IMR-90 (cell line): ENCODE data around the gene TOMM34.

Source experiments
- CEBPB ChIP-seq: IDR thresholded peaks from 2 replicates; pipeline ENCODE4 v1.6.1; 2012; ENCODE audit warnings: low read depth, low read length, improper control_type of control experiment
- CHD1 ChIP-seq: IDR thresholded peaks from 2 replicates; pipeline ENCODE4 v1.6.1; 2012; ENCODE audit warnings: low read depth, low read length, improper control_type of control experiment
- FOS ChIP-seq: fragments of 150-350 bp; IDR thresholded peaks from 2 replicates; pipeline ENCODE4 v1.6.1; 2016; ENCODE audit warnings: low read depth, low read length
- MAFK ChIP-seq: IDR thresholded peaks from 2 replicates; pipeline ENCODE4 v1.6.1; 2012; ENCODE audit warnings: low read depth, low read length, improper control_type of control experiment
- MAZ ChIP-seq: IDR thresholded peaks from 2 replicates; pipeline ENCODE4 v1.6.1; 2012; ENCODE audit warnings: low read depth, mild to moderate bottlenecking, low read length, improper control_type of control experiment, moderate library complexity, borderline replicate concordance
- NFE2L2 ChIP-seq: fragments of 150-350 bp; IDR thresholded peaks from 2 replicates; pipeline ENCODE4 v1.6.1; 2016; ENCODE audit warnings: low read depth, mild to moderate bottlenecking, low read length
- POLR2A ChIP-seq: IDR thresholded peaks from 2 replicates; pipeline ENCODE4 v1.6.1; 2012; ENCODE audit warnings: mild to moderate bottlenecking, low read depth, low read length
- RAD21 ChIP-seq: IDR thresholded peaks from 2 replicates; pipeline ENCODE4 v1.6.1; 2012; ENCODE audit warnings: low read length, improper control_type of control experiment
- RCOR1 ChIP-seq: IDR thresholded peaks from 2 replicates; pipeline ENCODE4 v1.6.1; 2012; ENCODE audit warnings: mild to moderate bottlenecking, low read length, improper control_type of control experiment; ENCODE audit not compliant: insufficient replicate concordance
- RFX5 ChIP-seq: IDR thresholded peaks from 2 replicates; pipeline ENCODE4 v1.8.0; 2012; ENCODE audit warnings: low read depth, mild to moderate bottlenecking, low read length, moderate library complexity
- SMC3 ChIP-seq: fragments of 150-350 bp; IDR thresholded peaks from 2 replicates; pipeline ENCODE4 v1.6.1; 2016; ENCODE audit warnings: low read depth, mild to moderate bottlenecking, antibody characterized with exemption, low read length, moderate library complexity
- TF ChIP-seq, protein P1 (sequence below): fragments of 150-350 bp; IDR thresholded peaks from 2 replicates; pipeline ENCODE4 v1.6.1; 2016; ENCODE audit warnings: low read depth, mild to moderate bottlenecking, low read length, moderate library complexity, borderline replicate concordance
- TF ChIP-seq, protein P2 (sequence below): conservative IDR thresholded peaks from 2 replicates; pipeline ENCODE4 v1.5.1; 2012; ENCODE audit warnings: mild to moderate bottlenecking, low read depth, low read length, improper control_type of control experiment
- TF ChIP-seq, protein P3 (sequence below): fragments of 150-350 bp; IDR thresholded peaks from 2 replicates; pipeline ENCODE4 v1.6.1; 2017; ENCODE audit warnings: mild to moderate bottlenecking, antibody characterized with exemption, low read length, low read depth

DNA sequence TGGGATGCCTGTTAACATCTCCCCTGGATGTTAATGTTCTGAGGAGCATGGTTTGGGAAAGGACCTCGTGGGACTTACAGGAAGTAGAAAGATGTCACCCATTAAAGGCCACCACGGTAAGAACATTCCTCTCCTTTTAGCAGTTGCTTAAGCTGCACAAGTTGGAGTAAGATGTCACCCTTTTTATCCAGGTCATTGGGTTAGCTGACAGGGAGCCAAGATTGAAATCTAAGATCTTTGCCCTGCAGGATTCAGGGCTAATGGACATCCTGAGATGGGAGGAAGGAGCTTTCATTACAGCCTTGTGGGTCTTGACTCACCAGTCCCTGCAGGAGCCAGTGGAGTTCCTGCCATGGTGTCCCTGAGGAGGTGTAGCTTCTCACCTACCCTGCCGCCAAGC, 28.3 kb downstream of the TOMM34 start:
- TF ChIP-seq, protein P1, sequence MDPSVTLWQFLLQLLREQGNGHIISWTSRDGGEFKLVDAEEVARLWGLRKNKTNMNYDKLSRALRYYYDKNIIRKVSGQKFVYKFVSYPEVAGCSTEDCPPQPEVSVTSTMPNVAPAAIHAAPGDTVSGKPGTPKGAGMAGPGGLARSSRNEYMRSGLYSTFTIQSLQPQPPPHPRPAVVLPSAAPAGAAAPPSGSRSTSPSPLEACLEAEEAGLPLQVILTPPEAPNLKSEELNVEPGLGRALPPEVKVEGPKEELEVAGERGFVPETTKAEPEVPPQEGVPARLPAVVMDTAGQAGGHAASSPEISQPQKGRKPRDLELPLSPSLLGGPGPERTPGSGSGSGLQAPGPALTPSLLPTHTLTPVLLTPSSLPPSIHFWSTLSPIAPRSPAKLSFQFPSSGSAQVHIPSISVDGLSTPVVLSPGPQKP, result no peak
- no peak for TF ChIP-seq CHD1
- TF ChIP-seq, protein P2, sequence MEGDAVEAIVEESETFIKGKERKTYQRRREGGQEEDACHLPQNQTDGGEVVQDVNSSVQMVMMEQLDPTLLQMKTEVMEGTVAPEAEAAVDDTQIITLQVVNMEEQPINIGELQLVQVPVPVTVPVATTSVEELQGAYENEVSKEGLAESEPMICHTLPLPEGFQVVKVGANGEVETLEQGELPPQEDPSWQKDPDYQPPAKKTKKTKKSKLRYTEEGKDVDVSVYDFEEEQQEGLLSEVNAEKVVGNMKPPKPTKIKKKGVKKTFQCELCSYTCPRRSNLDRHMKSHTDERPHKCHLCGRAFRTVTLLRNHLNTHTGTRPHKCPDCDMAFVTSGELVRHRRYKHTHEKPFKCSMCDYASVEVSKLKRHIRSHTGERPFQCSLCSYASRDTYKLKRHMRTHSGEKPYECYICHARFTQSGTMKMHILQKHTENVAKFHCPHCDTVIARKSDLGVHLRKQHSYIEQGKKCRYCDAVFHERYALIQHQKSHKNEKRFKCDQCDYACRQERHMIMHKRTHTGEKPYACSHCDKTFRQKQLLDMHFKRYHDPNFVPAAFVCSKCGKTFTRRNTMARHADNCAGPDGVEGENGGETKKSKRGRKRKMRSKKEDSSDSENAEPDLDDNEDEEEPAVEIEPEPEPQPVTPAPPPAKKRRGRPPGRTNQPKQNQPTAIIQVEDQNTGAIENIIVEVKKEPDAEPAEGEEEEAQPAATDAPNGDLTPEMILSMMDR, result no peak
- TF ChIP-seq POLR2A, result no peak
- TF ChIP-seq, protein P3, sequence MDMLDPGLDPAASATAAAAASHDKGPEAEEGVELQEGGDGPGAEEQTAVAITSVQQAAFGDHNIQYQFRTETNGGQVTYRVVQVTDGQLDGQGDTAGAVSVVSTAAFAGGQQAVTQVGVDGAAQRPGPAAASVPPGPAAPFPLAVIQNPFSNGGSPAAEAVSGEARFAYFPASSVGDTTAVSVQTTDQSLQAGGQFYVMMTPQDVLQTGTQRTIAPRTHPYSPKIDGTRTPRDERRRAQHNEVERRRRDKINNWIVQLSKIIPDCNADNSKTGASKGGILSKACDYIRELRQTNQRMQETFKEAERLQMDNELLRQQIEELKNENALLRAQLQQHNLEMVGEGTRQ, result no peak
- TF ChIP-seq MAZ, result no peak
- no peak for TF ChIP-seq MAFK
- TF ChIP-seq RAD21, result no peak
- no peak for TF ChIP-seq SMC3
- no peak for TF ChIP-seq FOS
- no peak for TF ChIP-seq RCOR1
- no peak for TF ChIP-seq RFX5
- no peak for TF ChIP-seq NFE2L2
- no peak for TF ChIP-seq CEBPB
